Activated CD4-positive, alpha-beta T cell treated with anti-CD3 and anti-CD28 coated beads for 36 hours (primary cell): ENCODE results near the gene XPO6. TPM values are rescaled to one million over a fixed set of nuclear protein-coding genes. Genes with fewer than 3 reads are reported as not detected.
A peak's percentile ranks its signal among the peaks of the same experiment; 100 is the strongest.

Experiments
- ATAC-seq: fragments of 200-7000 bp; cut with Tn5 transposase; one replicate; pipeline ENCODE4 v1.10.0; 2021; ENCODE audit warnings: mild to moderate bottlenecking, moderate library complexity
- CTCF ChIA-PET: fragments of 350-600 bp; sonication (Branson Sonifier 250); formaldehyde crosslinking; loops from one replicate; lab custom pipeline; 2021; ENCODE audit warnings: antibody characterized with exemption; lab: Charles Lee
- POLR2A ChIA-PET: fragments of 350-600 bp; sonication (Branson Sonifier 250); formaldehyde crosslinking; loops from one replicate; lab custom pipeline; 2021; ENCODE audit warnings: antibody characterized with exemption, inconsistent platforms; lab: Charles Lee
- DNase-seq: peaks from one replicate; pipeline ENCODE4 v3.0.0-alpha.2; 2020
- H3K27ac Mint-ChIP-seq: one replicate; pipeline ENCODE4 v1.8.0; 2021; ENCODE audit warnings: mixed read lengths
- H3K27me3 Mint-ChIP-seq: one replicate; pipeline ENCODE4 v1.8.0; 2021; ENCODE audit warnings: mixed read lengths
- H3K36me3 Mint-ChIP-seq: one replicate; pipeline ENCODE4 v1.8.0; 2021; ENCODE audit warnings: low read depth, mixed read lengths
- H3K4me1 Mint-ChIP-seq: one replicate; pipeline ENCODE4 v1.8.0; 2021; ENCODE audit warnings: mixed read lengths
- H3K4me3 Mint-ChIP-seq: one replicate; pipeline ENCODE4 v1.8.0; 2021; ENCODE audit warnings: mild to moderate bottlenecking, moderate library complexity, mixed read lengths
- H3K9me3 Mint-ChIP-seq: one replicate; pipeline ENCODE4 v1.8.0; 2021; ENCODE audit warnings: low read depth, mixed read lengths
- intact Hi-C, 2 experiments: fragments of 100-400 bp; cut with DNase I in 1 of 2; cut with micrococcal nuclease in 1 of 2; formaldehyde crosslinking; loops; one replicate each; pipeline versions ENCODE4 v1.14.2 to v1.15.1; 2022 to 2024; cut with DNase I, micrococcal nuclease
- total RNA-seq, 2 experiments: library from RNA; stranded (reverse); gene quantifications; one replicate each; pipeline ENCODE4 v1.2.3, GENCODE V29; 2021

XPO6 gene
- total RNA-seq, 2 experiments from 2014 or later = 241 to 368 TPM

- peaks cover 96% of the 10 kb centered on the region for H3K4me1 Mint-ChIP-seq
- peak overlapping the region; percentile 89 for H3K27ac Mint-ChIP-seq
- H3K27me3 Mint-ChIP-seq = no peaks in the 10 kb centered on the region
- ChIA-PET POLR2A (interaction anchor here (0.9 kb wide), 1 partner anchor 23 kb away, joined by 4 read pairs; no protein-coding TSS in a partner anchor), CTCF (interaction anchor here (0.7 kb wide), 1 partner anchor 9 kb away, joined by 3 read pairs; no protein-coding TSS in a partner anchor)
- H3K9me3 Mint-ChIP-seq = no peaks in the 10 kb centered on the region
- H3K4me3 Mint-ChIP-seq = no peak overlapping the region
- ATAC-seq (no peak), DNase-seq (no peak)
- H3K36me3 Mint-ChIP-seq = peaks cover 78% of the 10 kb centered on the region
- intact Hi-C loops = loop anchor here (2.0 to 10.0 kb wide), 2 partner anchors 25 to 951 kb away; partner anchors contain the start of gene XPO6 (in 1 of the 2)
Observed at GRCh38 chr16:28185696-28186095, 26.1 kb downstream of the XPO6 start.

DNA sequence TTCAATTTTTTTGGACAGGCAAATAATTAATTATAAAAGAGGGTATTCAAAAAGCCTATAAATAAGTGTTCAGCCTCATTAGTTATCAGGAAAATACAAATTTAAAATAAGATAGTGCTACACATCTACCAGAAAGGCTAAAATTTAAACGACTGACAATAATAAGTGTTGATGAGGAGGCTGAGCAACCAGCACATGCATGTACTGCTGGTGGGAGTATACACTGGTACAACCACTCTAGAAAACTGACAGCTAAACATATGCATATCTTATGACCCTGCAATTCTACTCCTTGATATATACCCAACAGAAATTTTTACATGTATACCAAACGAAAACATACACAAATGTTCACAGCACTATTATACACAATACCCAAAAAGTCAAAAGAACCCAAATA, 27.1 kb downstream of the XPO6 start:
- ATAC-seq = no peak
- Mint-ChIP-seq H3K27me3 (no peaks in the 10 kb centered on the region), H3K4me1 (peaks cover 97% of the 10 kb centered on the region), H3K9me3 (no peaks in the 10 kb centered on the region), H3K4me3 (no peak overlapping the region), H3K27ac (no peak overlapping the region), H3K36me3 (peaks cover 81% of the 10 kb centered on the region)
- POLR2A ChIA-PET = no interaction called here
- no peak for DNase-seq
- intact Hi-C loops = loop anchor here in 1 of 2 experiments (10.0 kb wide), 1 partner anchor 950 kb away; no protein-coding TSS in a partner anchor
- CTCF ChIA-PET = interaction anchor here (4.6 kb wide), 1 partner anchor 9 kb away, joined by 30 read pairs; no protein-coding TSS in a partner anchor

DNA sequence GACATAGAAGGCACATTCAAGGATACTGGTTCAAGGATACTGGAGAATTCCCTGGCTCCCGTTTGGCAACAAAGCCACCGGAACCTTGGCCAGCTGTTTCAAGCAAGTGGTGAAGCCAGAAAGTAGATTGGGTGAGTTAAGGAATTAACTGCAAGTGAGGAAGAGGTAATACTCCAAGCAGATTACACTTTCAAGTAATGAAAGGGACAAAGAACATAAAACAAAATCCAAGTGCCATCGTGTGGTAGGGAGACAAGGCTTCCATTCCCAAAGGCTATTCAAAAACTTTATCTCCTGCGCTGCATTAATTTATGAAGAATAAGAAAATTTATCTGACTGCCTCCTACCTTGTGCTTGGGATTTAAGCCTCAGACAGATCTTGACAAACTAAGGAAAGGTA, 27.8 kb downstream of the XPO6 start:
- no peaks in the 10 kb centered on the region for H3K27me3 Mint-ChIP-seq
- CTCF ChIA-PET = interaction anchor here (4.6 kb wide), 1 partner anchor 9 kb away, joined by 30 read pairs; no protein-coding TSS in a partner anchor
- intact Hi-C loops = loop anchor here in 1 of 2 experiments (2.0 to 10.0 kb wide), 2 partner anchors 43 to 949 kb away; no protein-coding TSS in a partner anchor
- POLR2A ChIA-PET = interaction anchor here (1.8 kb wide), 1 partner anchor 10 kb away, joined by 5 read pairs; no protein-coding TSS in a partner anchor
- no peak overlapping the region for H3K4me3 Mint-ChIP-seq
- no peaks in the 10 kb centered on the region for H3K9me3 Mint-ChIP-seq
- peaks cover 94% of the 10 kb centered on the region for H3K4me1 Mint-ChIP-seq
- peak overlapping the region; percentile 98 for H3K27ac Mint-ChIP-seq
- ATAC-seq (no peak), DNase-seq (no peak)
- peaks cover 81% of the 10 kb centered on the region for H3K36me3 Mint-ChIP-seq

GRCh38 chr16:28183484-28183883, 28.3 kb downstream of the XPO6 start:
- peak overlapping the region; percentile 98 for H3K27ac Mint-ChIP-seq
- no peaks in the 10 kb centered on the region for H3K9me3 Mint-ChIP-seq
- H3K27me3 Mint-ChIP-seq = no peaks in the 10 kb centered on the region
- no peak for ATAC-seq
- H3K36me3 Mint-ChIP-seq = peaks cover 78% of the 10 kb centered on the region
- CTCF ChIA-PET = interaction anchor here (1.0 to 4.6 kb wide), 2 partner anchors 10 to 27 kb away, joined by 3 to 30 read pairs; no protein-coding TSS in a partner anchor
- peaks cover 90% of the 10 kb centered on the region for H3K4me1 Mint-ChIP-seq
- no peak for DNase-seq
- no peak overlapping the region for H3K4me3 Mint-ChIP-seq
- intact Hi-C loops = loop anchor here in 1 of 2 experiments (2.0 to 10.0 kb wide), 2 partner anchors 43 to 949 kb away; no protein-coding TSS in a partner anchor
- POLR2A ChIA-PET = interaction anchor here (1.8 kb wide), 1 partner anchor 10 kb away, joined by 5 read pairs; no protein-coding TSS in a partner anchor

DNA sequence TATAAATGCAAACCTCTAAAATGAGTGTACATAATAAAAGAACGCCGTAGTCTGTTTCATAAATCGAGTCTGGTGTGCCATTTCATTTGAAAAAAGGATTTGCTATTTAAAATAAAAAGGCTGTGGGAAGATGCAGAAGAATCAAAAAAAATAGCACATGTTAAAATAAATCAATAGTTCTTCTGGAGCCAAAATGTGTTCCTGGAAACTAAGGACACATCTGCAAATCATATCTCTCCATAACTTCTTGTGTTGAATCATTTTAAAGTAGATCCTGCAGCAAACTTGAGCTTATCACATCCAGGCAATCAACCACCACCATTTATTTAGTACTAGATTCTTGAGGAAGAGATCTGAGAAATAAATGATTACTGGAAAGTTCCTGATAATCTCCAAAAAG, 29.0 kb downstream of the XPO6 start:
- Mint-ChIP-seq H3K27me3 (no peaks in the 10 kb centered on the region), H3K36me3 (peaks cover 81% of the 10 kb centered on the region), H3K4me3 (no peak overlapping the region), H3K4me1 (peaks cover 84% of the 10 kb centered on the region), H3K27ac (peak overlapping the region; percentile 98), H3K9me3 (no peaks in the 10 kb centered on the region)
- POLR2A ChIA-PET = interaction anchor here (1.8 kb wide), 1 partner anchor 11 kb away, joined by 5 read pairs; no protein-coding TSS in a partner anchor
- CTCF ChIA-PET = interaction anchor here (0.7 to 4.6 kb wide), 5 partner anchors 10 to 42 kb away, joined by 3 to 30 read pairs (median 3); no protein-coding TSS in a partner anchor
- ATAC-seq (no peak), DNase-seq (no peak)
- intact Hi-C loops = loop anchor here (1.0 to 10.0 kb wide), 4 partner anchors 16 to 948 kb away; no protein-coding TSS in a partner anchor

- intact Hi-C loops = loop anchor here (1.0 to 10.0 kb wide), 4 partner anchors 15 to 947 kb away; no protein-coding TSS in a partner anchor
- Mint-ChIP-seq H3K36me3 (peaks cover 81% of the 10 kb centered on the region), H3K27me3 (no peaks in the 10 kb centered on the region), H3K27ac (peak overlapping the region; percentile 98), H3K9me3 (no peaks in the 10 kb centered on the region), H3K4me1 (peaks cover 81% of the 10 kb centered on the region), H3K4me3 (peak overlapping the region; percentile 64)
- DNase-seq (peak; percentile 84), ATAC-seq (peak; percentile 94)
- ChIA-PET CTCF (interaction anchor here (0.7 to 4.6 kb wide), 5 partner anchors 11 to 41 kb away, joined by 3 to 30 read pairs (median 3); no protein-coding TSS in a partner anchor), POLR2A (interaction anchor here (1.8 kb wide), 1 partner anchor 12 kb away, joined by 5 read pairs; no protein-coding TSS in a partner anchor)
Observed at GRCh38 chr16:28182183-28182582, 29.6 kb downstream of the XPO6 start.

- intact Hi-C loops = loop anchor here in 1 of 2 experiments (10.0 kb wide), 1 partner anchor 947 kb away; no protein-coding TSS in a partner anchor
- H3K4me3 Mint-ChIP-seq = peak overlapping the region; percentile 64
- POLR2A ChIA-PET = interaction anchor here (0.9 to 1.4 kb wide), 2 partner anchors 12 to 28 kb away, joined by 3 to 8 read pairs; no protein-coding TSS in a partner anchor
- CTCF ChIA-PET = interaction anchor here (1.0 to 4.6 kb wide), 4 partner anchors 12 to 37 kb away, joined by 3 to 30 read pairs (median 4); no protein-coding TSS in a partner anchor
- DNase-seq = no peak
- H3K4me1 Mint-ChIP-seq = peaks cover 78% of the 10 kb centered on the region
- H3K27me3 Mint-ChIP-seq = no peaks in the 10 kb centered on the region
- peak overlapping the region; percentile 98 for H3K27ac Mint-ChIP-seq
- H3K9me3 Mint-ChIP-seq = no peaks in the 10 kb centered on the region
- H3K36me3 Mint-ChIP-seq = peaks cover 79% of the 10 kb centered on the region
- peak; percentile 28 for ATAC-seq
Observed at GRCh38 chr16:28181515-28181914, 30.2 kb downstream of the XPO6 start.

DNA sequence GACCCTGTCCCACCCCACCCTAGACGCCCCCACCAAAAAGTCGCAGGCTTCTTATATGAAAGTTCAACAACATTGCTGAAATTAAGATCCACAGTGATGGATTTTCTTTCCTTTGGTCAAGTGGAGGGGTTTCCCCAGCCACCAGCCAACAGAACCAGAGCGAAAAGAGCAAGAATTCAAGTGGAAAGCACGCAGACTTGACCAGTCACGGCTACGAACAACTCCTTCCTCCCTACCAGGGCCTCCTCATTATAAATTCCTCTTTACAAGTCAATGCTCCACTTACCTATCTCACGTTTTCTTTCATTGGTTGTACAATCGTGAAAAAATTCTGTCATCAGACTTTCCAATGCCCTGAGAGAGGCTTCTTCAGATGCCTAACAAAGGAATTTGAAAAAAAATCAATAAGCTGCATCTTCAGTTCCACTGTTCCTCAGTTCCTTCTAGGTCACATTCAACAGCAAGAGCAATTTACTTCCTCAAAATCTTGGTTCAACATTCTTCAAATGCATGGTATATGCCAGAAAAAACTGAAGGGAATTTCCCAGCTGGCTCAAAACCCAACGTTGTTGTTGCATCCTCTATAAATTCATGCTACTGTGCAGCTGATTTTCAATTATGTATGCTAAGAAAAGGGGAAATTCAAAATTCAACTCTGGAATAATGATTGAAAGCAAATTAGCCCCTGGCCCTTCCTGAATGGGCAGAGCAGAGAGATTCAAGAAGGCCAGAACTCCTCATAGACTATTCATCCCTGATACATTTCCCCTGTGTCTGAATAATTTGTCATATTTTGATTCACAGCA, 30.9 kb downstream of the XPO6 start:
- DNase-seq (no peak), ATAC-seq (no peak)
- intact Hi-C loops = loop anchor here in 1 of 2 experiments (10.0 kb wide), 1 partner anchor 946 kb away; no protein-coding TSS in a partner anchor
- Mint-ChIP-seq H3K9me3 (no peaks in the 10 kb centered on the region), H3K4me1 (peaks cover 75% of the 10 kb centered on the region), H3K4me3 (no peak overlapping the region), H3K27me3 (no peaks in the 10 kb centered on the region), H3K36me3 (peaks cover 77% of the 10 kb centered on the region), H3K27ac (peak overlapping the region; percentile 98)
- CTCF ChIA-PET = interaction anchor here (1.0 to 4.6 kb wide), 4 partner anchors 12 to 37 kb away, joined by 3 to 30 read pairs (median 4); no protein-coding TSS in a partner anchor
- POLR2A ChIA-PET = interaction anchor here (0.9 to 1.4 kb wide), 2 partner anchors 13 to 28 kb away, joined by 3 to 8 read pairs; no protein-coding TSS in a partner anchor

GRCh38 chr16:28179354-28179753, 32.4 kb downstream of the XPO6 start:
- Mint-ChIP-seq H3K36me3 (peaks cover 79% of the 10 kb centered on the region), H3K27ac (peak overlapping the region; percentile 73), H3K4me1 (peaks cover 75% of the 10 kb centered on the region), H3K9me3 (no peaks in the 10 kb centered on the region), H3K27me3 (no peaks in the 10 kb centered on the region), H3K4me3 (no peak overlapping the region)
- DNase-seq (no peak), ATAC-seq (no peak)
- intact Hi-C loops = loop anchor here in 1 of 2 experiments (5.0 kb wide), 1 partner anchor 33 kb away; the partner anchor contains the start of gene XPO6
- POLR2A ChIA-PET = interaction anchor here (1.0 kb wide), 1 partner anchor 30 kb away, joined by 3 read pairs; no protein-coding TSS in a partner anchor
- CTCF ChIA-PET = interaction anchor here (0.5 to 1.2 kb wide), 5 partner anchors 19 to 33 kb away, joined by 3 to 5 read pairs (median 3); no protein-coding TSS in a partner anchor

- H3K4me3 Mint-ChIP-seq = no peak overlapping the region
- no peak for DNase-seq
- H3K27me3 Mint-ChIP-seq = no peaks in the 10 kb centered on the region
- peaks cover 68% of the 10 kb centered on the region for H3K4me1 Mint-ChIP-seq
- ATAC-seq = no peak
- H3K27ac Mint-ChIP-seq = peak overlapping the region; percentile 66
- H3K9me3 Mint-ChIP-seq = no peaks in the 10 kb centered on the region
- intact Hi-C loops = loop anchor here in 1 of 2 experiments (5.0 kb wide), 1 partner anchor 37 kb away; the partner anchor contains the start of gene XPO6
- peaks cover 73% of the 10 kb centered on the region for H3K36me3 Mint-ChIP-seq
- ChIA-PET POLR2A (no interaction called here), CTCF (interaction anchor here (1.0 to 1.2 kb wide), 2 partner anchors 10 to 42 kb away, joined by 3 read pairs; no protein-coding TSS in a partner anchor)
Observed at GRCh38 chr16:28175715-28176114, 36.0 kb downstream of the XPO6 start.
